Measurements from ENCODE around the gene RGS18. TPM values are rescaled to one million over a fixed set of nuclear protein-coding genes. Genes with fewer than 3 reads are reported as not detected.
"Not testable (repeated sequence)": the region's sequence is repeated elsewhere in the genome, so short reads cannot be mapped to it uniquely, and the experiment has no call there.

RGS18 gene
- total RNA-seq, 1 donor from 2014 or later, result not detected

DNA sequence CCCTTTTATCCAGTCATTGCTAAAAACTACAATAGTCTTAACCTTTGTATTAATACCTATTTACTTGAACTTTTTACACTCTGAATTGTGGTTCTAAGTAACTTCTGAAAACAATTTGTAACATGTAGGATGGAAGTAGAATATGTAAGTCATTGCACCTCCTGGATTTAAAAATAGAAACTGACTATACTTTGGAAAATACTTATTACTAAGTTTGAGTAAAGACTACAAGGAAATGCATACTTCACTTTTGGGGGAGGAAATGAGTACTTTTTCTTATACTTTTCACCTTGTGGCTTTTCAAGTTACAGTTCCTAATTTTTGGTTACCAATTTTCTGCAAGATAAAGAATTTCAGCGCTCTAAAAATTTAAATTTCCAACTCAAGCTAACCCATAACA is 8.7 kb downstream of the RGS18 start:
- no peak for DNase-seq (ENCODE audit: low read depth)

DNA sequence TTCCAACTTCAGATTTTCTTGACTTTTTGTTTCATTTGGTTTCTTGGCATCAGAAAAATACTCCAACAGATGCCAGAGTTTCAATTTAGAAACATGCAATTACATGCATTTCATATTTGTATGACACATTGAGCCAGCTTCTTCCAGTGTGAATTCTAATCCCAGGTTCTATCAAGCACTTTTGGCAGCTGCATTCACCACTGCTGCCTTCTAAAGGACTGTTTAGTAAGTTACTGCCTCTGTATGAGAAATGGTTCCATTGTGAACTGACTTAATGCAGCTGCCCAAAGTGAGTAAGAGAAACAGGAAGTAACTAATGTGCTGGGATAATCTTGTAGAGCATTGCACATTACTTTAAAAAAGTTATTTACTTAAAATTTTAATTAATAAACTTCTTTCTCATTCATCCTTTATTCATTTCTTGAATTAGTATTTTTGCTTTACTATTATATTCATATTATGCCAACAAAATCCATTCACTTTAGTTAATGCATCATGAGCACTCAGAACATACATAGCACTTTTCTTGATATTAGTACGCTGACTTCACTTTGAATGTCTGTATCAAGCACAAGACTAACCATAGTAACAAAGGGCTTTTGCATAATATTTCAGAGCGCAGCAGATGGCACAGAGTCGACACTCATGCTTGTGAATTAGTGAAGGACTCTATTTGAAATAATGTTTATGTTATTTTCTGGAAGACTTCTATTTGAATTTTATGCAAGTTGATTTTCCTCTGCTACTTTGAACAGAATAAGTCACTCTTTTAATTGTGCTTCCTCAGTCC is 9.8 kb downstream of the RGS18 start:
- no peak for DNase-seq (ENCODE audit: low read depth)

DNA sequence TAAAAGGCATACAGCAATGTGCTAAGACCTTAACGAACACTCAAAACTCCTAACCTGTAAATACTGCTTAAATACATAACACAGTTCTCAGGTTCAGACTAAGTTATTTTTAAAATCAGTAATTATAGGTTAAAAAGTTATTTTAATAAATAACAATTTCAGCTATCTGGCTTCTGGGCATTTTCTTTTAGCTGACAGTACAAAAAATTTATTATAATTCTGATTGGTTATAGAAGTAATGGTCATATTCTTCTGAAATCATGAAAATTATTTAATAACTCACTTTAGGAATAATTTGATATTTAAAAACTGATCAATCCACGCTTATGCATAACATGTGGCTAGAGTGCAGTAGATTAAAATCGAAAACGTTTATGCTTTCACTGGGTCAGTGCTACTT is 10.7 kb downstream of the RGS18 start:
- no peak for DNase-seq (ENCODE audit: low read depth)

DNA sequence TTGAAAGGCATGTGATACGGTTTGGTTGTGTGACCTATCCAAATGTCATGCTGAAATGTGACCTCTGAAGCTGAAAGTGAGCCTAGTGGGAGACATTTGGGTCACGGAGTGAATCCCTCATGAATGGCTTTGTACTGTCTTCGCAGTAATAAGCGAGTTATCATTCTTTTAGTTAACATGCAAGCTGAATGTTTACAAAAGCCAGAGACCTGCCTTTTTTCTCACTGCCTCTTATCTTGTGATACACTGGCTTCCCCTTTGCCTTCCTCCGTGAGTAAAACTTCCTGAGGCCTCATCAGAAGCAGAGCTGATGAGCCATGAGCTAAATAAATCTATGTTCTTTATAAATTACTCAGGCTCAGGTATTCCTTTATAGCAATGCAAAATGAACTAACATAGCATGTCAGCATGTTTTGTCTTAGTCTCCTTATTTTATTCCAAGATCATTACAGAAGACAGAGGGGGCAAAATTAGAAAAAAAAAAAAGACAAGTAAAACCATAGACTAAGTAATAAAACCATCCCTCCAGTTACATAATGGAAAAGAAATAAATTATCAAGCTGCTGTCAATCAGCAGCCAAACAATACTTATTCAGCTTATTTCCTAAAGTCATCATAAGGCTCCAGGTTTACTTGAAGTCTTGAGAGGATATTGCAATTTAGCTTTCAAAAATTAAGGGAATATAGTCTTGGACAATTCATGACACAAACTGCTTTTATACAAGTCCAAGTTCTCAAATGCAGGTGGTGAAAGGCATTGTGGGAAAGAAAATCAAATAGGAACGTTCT is 12.1 kb downstream of the RGS18 start:
- no peak for DNase-seq (ENCODE audit: low read depth)

DNA sequence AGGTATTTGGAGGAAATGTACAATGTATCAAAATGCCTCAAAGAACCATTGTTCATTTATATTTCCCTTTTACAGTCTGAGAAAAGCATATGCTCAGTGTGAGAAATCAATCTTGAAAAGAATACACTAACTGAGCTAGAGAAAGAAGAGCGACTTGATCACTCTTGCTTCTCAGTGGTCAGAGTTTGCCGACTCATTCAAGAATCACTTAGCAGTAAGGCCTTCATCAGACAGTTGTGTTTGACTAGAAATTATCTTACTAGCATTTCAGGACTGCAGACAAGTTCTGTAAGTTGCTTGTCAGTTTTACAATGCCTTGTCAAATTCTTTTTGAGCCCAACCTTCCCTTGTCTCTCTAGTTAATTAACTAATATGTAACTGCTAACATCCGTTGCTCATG is 12.9 kb downstream of the RGS18 start:
- DNase-seq (ENCODE audit: low read depth), result no peak

DNA sequence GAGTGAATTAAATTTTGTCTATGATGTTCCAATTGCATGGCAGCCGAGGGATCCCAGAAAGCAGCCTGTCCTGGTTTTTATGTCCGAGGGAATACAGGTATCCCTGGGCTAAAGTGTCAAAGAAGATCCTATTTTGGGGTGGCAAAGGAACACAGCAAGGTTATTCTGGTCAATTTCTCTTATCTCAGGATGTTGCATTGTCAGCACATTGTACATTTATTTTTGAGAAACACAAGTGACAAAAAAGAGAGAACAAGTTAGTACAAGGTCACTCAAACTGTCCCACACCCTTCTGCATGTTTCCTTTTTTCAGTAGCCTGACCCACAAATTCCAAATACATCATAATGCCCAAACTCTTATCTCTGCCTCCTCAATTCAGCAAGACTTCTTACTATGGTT is 17.7 kb downstream of the RGS18 start:
- DNase-seq (ENCODE audit: low read depth), result no peak

DNA sequence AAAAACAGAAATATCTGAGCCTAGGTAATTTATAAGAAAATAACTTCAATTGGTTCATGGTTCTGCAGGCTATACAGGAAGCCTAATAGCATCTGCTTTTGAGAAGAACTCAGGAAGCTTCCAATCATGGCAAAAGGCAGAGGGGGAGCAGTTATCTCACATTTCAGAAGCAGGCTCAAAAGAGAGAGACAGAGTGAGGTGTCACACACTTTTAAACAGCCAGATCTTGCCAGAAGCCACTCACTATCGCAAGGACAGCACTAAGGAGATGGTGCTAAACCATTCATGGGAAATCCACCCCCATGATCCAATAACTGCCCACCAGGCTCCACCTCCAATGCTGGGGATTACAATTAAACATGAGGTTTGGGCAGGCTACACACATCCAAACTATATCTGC is 25.5 kb downstream of the RGS18 start:
- no peak for DNase-seq (ENCODE audit: low read depth)

DNA sequence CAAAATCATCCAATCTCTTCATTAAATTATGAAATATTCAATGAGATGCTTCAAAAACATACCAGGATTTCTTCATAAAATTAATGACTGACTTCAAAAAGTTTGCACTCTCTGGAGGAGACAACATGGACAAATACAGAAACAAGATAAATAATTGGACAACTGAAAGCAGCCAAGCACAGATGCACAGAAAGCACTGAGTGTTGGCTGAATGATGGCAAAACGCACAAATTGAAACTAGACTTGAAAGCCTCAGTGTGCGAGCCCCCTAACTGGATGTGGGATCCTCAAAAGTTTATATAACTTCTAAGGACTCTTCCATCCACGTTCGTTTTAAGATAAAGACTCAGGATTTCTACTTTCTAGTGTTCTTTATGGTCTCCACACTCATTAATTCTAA is 27.9 kb downstream of the RGS18 start:
- DNase-seq (ENCODE audit: low read depth), result no peak

DNA sequence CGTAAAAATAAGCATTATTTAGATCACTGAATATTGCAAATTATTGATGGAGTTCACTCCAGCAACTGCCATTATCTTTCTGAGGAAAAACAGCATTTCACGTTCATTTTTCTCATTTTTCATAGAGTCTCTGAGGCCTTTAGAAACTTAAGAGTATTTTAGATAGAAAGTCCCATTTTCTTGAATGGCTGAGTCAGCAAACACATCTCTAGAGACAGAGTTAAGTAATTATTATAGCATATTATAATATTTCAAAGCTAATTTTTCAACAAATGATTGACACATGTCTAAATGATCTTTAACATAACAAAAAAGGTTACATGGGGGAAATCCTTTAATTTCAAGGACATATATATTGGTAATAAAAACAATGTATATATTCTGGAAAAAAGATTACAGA is 31.8 kb downstream of the RGS18 start:
- no peak for DNase-seq (ENCODE audit: low read depth)

DNA sequence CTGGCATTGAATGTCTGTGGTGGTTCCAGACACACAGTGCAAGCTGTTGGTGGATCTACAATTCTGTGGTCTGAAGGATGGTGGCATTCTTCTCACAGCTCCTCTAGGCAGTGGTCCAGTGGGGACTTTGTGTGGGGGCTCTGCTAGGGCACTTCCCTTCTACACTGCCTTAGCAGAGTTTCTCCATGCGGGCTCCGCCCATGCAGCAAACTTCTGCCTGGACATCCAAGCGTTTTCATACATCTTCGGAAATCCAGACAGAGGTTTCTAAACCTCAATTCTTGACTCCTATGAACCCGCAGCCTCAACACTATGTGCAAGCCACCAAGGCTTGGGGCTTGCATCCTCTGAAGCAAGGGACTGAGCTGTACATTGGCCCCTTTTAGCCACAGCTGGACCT is 43.0 kb downstream of the RGS18 start:
- DNase-seq (ENCODE audit: low read depth), result no peak

DNA sequence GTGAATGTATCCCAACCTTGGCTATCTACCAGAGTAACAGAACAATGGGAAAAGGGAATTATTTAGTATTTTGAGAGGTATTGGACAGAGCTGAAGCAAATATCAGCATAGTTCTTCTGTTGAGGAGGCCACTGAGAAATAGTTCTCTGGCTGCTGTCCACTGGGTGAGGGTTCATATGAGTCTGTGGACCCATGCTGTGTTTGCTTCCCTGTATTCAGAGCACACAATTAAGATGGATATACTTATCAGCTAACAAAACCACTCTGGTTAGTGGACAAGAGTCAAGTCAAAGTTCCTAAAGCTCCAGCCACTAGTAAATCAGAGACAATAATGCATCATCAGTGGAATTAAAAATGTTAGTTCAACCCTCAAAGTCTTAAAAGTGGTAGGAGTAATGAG is 66.1 kb downstream of the RGS18 start:
- DNase-seq (ENCODE audit: low read depth), result no peak

DNA sequence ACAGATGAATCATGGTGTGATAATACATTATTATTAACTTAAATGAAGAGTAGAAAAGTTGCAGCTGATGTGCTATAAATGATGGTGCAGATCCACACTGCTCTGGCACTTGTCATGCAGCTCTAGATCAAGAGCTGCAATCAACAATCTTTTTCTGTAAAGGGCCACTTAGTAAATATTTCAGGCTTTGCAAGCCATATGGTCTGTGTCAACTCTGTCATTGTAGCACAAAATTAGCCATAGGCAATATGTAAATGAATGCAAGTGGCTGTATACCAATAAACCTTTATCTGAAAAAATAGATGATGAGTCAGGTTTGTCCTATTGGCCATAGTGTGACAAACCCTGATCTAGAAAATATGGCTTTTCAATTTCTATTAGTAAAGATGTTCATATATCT is 66.6 kb downstream of the RGS18 start:
- DNase-seq (ENCODE audit: low read depth), result no peak

DNA sequence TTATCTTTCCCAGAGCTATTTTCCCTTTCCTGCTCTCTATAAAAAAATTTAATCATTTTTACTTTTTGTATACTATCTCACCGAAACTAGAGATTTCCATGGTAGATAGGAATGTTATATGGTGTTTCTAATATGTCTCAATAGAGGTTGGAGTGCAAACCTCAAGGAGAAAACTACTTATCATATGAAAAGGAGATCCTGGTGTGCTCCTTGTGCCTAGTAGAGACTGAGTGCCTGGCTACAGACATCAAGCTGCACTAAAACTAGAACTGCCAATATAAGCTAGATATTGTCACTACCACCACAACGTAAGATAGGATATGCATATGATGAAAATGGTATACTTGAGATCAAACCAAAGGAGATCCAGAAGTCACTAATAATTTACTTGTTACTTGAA is 67.0 kb downstream of the RGS18 start:
- DNase-seq (ENCODE audit: low read depth), result no peak

DNA sequence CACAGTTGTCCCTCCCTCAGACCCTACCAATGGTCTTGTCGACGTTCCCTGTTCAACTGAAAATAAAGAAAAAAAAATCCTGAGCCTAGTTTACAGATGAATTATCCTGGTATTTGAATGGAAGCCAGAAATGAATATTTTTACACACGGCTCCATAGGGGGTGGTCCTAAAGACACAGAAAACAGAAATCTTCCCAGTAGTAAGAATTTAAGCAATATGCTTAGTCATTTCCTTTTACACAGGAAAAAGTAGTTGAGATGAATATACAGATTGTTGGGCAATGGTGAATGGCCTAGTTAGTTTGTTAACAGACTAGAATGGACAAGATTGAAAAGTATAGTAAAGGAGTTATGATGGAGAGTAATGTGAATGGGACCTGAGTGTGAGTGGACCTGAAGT is 67.4 kb downstream of the RGS18 start:
- peak; percentile 12 for DNase-seq (ENCODE audit: low read depth)

DNA sequence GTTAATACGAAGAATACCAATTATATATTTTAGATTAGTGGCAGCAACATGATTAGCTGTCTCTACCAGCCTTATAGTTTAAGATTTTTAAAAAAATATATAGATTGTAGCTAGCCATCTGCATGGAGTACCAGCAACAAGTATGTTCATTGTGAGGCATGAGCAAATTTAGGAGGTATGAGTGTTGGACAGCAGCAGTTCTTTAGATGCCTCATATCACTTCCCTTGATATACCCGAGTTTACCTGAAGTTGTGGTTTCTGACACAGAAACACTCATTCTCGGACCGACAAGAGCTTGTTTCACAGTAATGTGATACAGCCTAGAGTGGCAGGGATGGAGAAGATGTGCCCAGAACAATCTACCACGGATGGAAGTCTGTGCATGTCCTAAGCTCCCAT is 69.1 kb downstream of the RGS18 start:
- DNase-seq (ENCODE audit: low read depth), result no peak

DNA sequence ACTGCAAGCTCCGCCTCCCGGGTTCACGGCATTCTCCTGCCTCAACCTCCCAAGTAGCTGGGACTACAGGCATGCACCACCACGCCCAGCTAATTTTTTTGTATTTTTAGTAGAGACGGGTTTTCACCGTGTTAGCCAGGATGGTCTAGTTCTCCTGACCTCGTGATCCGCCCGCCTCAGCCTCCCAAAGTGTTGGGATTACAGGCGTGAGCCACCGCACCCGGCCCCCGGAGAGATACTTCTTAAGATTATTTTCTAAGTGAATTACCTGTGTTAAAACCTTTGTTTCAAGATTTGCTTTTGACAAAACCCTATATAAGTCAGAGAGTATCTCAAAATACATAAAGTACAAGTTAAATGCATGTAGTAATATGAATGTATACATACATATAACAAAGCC is 69.7 kb downstream of the RGS18 start:
- not testable (repeated sequence) for DNase-seq (ENCODE audit: low read depth)

DNA sequence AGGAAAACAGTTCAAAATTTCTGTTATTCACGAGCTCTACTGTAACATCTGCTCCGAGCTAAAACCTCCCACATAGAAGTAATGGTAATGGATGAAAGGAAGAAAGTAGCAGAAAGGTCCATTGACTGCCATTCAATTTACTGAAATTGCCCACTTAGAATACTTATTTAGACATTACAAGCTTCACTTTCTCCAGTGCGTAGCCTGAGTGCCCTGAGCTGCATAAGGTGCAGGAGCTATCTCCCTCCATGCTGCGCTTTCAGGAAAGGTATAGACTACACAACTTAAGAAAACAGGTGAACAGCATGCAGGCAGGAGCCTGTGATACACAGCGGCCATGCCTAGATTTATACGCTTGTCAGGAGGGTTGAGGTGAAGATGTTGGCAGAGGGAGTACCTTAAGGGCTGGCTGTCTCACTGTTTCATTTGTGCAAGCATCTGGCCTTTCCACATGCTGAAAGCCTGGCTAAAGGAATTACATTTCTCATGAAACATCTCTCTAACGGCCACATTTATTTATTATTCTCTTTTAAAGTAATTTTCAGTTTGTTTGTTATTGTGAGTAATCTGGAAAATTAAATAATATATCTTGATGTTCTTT is 74.7 kb downstream of the RGS18 start:
- no peak for DNase-seq (ENCODE audit: low read depth)

DNA sequence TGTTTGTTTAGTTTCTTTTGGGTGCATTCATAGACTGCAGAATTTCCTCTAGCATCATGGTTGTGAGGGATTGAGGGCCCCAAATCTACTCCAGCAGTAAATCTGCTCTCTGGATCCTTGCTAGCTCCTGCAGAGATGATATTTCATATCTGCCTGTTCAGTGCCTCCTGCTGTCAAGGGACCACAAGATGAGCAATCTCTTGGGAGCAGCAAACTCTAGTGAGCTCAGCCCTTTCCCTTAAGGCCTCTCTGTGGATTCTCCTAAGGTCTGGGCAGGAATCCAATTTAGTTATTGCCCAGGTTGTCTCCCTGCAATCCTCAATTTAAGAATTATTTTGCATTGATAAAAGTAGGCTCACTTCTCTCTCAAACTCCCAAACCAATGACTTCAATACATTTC is 76.9 kb downstream of the RGS18 start:
- DNase-seq (ENCODE audit: low read depth), result no peak

Other genes with a start within 250 kb of the RGS18 start
- not detected in 2 replicates for gene RGS21, start 158.5 kb downstream of the RGS18 start, total RNA-seq